Islet of Langerhans (tissue), 1 donor: Measurements from ENCODE around the gene NKG7.
"Not testable (repeated sequence)": the region's sequence is repeated elsewhere in the genome, so short reads cannot be mapped to it uniquely, and the experiment has no call there.

Experiments
- FAIRE-seq: peaks from one replicate; lab custom pipeline; 2011; peaks lifted over from hg19 to GRCh38; lab: Jason Lieb, UNC

NKG7 gene, protein sequence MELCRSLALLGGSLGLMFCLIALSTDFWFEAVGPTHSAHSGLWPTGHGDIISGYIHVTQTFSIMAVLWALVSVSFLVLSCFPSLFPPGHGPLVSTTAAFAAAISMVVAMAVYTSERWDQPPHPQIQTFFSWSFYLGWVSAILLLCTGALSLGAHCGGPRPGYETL

GRCh38 chr19:51372649-51373504 lies at the start of gene NKG7:
TSS of gene NKG7 (minus strand) at chr19:51372654. CDS start at chr19:51372535, 119 bp downstream.
- no peak for FAIRE-seq

DNA sequence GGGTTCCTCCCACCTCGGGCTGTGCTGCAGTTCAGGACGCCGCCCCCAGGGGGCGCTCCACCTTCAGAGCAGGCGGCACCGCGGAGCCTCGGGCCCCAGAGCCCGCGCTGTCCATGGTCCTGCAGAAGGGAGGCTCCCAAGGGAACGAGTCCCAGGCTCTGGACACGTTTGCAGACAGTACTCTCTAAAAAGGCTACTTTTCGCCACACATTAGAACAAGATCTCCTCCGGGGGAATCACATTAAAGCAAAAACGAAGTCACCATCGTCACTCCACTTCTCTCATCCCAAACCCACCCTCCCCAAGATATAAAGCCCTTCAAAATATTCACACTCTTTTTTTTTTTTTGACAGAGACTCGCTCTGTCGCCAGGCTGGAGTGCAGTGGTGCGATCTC lies 49.6 kb upstream of the NKG7 start:
- FAIRE-seq = no peak

GRCh38 chr19:51421229-51422052 lies 49.0 kb upstream of the NKG7 start:
- FAIRE-seq = no peak

DNA sequence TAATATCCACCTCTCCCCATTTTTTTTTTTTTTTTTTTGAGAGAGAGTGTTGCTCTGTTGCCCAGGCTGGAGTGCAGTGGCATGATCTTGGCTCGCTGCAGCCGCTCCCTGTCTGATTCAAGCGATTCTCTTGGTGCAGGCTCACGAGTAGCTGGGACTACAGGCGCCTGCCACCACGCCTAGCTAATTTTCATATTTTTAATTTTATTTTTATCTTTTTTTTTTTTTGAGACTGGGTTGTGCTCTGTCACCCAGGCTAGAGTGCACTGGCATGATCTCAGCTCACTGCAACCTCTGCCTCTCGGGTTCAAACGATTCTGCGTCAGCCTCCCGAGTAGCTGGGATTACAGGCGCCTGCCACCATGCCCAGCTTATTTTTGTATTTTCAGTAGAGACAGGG lies 48.1 kb upstream of the NKG7 start:
- not testable (repeated sequence) for FAIRE-seq

DNA sequence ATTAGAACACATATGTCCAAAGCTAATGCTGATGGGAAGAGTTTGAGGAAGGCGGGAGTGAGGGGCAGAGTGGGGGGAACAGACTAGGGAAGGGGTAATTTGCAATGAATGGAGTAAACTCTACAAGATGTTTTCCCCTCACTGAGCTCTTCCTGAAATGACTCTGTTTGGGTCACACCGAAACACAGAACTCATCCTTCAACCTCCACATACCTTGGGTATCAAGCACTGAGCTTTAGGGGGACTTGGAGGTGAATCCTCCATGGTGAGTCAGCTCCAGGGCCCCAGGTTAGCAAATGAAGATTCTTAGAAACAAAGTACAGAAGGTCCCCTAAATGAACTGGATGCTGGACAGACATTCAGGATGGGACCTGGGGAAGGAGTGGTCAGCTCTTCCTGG lies 46.3 kb upstream of the NKG7 start:
- FAIRE-seq = no peak

DNA sequence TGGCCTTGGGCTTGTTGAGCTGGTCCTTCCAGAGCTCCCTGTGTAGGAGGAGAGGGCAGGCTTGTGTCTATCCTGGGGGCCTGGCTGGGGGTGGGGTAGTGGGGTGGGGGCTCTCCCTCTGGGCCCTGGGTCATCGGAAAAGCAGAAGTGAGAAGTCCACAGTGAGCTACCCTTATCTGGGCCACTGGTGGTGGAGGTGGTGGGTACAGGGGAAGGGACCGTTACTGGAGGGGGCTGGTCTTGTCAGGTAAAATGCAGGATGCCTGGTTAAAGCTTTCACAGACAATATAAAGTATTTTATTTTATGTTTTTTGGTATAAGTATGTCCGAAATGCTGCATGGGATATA lies 45.3 kb upstream of the NKG7 start:
- no peak for FAIRE-seq

DNA sequence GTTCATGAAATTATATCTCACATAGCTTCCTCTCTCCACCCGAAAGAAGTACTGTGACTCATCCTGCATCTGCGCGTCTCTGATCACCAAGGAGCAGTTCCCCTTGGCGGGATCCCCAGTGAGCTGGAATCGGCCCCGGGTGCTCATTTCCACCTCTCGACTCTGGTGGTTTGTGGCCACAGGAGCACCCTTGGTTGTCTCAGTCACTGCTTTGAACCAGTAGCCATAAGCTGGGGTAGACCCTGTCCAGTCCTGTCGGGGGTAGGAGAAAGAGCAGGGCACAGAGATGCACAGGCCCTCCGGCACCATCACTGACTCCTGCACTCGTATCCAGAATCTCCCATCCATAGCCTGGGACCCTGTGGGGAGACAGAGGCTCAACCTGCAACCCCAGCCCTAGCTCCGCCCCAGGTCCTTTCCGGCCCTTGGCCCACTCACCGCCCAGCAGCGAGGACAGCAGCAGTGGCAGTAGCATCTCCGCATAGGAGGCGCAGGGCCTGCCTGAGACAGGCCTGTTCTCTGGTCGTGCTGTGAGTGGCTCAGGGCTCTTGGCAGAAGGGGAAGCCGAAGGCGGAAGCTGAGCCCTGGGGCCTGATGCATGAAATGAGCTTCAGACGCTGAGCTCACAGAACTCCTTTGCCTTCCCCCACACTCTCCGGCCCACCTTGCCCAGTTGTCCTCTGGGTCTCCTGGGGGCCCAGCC lies 44.8 kb upstream of the NKG7 start, which contains the start of gene SIGLEC10:
TSS of gene SIGLEC10 (minus strand) at position 536 of the 703 bp plus-strand sequence. CDS start at position 475, 61 bp downstream.
- no peak for FAIRE-seq

DNA sequence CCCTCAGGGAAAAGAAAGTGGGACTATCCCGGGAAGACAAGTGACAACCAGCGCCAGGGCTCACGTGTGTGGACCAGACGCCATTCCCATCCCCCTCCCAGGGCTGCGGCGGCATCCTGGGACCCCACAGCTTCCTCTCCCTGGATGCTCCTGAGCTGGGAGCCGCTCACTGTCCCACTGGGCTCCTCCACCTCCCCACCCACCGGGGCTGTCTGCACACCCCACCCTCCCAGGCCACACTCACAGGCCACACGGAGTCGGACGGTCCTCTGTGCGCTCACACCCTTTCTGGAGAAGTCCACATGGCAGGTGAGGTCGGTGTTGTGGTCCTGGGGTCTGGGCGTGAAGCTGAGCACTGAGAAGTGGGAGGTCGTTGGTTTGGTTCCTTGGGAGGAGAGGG lies 44.0 kb upstream of the NKG7 start:
- not testable (repeated sequence) for FAIRE-seq

- FAIRE-seq = no peak
Observed at GRCh38 chr19:51415187-51415586, 42.7 kb upstream of the NKG7 start.

DNA sequence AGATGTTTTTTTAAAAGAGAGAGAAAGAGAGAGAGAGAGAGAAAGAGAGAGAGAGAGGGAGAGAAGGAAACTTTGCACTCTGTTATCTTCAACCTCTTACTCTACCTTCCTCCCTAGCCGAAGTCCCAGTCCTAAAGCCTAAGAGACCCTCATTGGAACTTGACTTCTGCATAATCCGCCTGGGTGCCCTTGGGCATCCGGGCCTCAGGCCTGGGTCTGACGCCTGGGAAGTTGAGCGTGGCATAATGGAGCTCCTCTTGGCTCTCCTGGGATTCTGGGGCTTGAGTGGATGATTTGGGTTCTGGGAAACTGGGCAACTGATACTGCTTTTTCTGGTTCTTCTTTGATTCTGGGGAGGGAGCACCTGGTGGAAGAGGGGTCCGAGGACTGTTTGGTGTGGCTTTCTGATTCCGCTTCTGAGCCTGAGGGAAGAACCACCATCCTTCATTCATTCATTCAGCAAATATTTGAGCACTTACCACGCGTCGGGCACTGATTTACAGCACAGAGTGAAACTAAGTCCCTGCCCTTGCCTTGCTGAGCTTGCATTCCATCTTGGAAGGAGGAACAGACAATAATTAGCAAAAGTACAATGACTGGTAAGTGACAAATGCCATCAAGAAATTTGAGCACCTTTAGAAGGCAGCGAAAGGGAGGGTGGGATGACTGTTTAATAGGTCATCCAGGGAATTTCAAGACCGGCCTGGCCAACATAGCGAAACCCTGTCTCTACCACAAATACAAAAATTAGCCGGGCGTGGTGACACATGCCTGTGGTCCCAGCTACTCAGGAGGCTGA lies 38.7 kb upstream of the NKG7 start:
- no peak for FAIRE-seq

DNA sequence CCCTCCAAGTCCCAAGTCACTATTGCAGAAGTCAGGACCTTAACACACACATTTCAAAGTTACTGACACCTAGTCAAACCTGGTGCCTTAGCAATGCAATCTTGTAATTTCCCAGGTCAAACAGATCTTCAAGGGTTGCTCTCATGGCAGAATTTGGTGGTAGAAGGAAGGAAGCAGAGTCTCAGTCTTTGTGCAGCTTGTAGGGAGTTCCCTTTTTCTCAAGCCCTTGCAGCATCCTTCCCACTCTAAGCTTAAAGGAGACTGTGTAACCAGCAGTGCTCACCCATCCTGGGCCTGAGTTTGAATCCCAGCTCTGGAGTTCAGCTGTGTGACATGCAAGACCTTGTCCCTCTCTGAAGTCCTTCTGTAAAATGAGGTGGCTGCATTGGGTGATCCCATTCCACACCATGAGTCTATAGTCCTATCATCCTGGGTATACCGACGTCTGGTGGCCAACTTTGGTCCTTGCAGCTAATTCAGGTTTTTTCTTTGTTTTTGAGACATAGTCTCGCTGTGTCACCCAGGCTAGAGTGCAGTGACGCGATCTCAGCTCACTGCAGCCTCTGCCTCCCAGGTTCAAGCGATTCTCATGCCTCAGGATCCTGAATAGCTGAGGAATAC lies 35.2 kb upstream of the NKG7 start:
- no peak for FAIRE-seq

- no peak for FAIRE-seq
Observed at GRCh38 chr19:51402117-51402516, 29.7 kb upstream of the NKG7 start.

- not testable (repeated sequence) for FAIRE-seq
Observed at GRCh38 chr19:51399936-51400335, 27.5 kb upstream of the NKG7 start.

DNA sequence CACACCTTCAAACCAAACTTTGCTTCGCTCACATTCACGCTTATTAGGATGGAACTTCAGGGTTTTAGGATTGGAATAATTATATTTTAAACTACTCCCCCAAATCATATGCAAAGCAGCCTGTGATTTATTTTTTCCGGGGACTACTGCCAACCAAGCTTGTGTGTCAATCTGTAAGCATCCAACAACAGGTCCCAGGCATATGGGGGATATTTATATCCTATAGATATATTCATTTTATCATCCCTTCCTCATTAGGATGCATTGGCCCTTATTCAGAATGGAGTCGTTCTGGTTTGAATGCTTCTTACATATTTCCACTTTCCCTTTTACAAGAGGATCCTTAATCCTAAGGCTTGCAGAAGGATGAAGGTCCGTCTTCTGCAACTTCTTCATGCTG lies 26.8 kb upstream of the NKG7 start:
- FAIRE-seq = no peak

- no peak for FAIRE-seq
Observed at GRCh38 chr19:51398096-51398704, 25.7 kb upstream of the NKG7 start.

DNA sequence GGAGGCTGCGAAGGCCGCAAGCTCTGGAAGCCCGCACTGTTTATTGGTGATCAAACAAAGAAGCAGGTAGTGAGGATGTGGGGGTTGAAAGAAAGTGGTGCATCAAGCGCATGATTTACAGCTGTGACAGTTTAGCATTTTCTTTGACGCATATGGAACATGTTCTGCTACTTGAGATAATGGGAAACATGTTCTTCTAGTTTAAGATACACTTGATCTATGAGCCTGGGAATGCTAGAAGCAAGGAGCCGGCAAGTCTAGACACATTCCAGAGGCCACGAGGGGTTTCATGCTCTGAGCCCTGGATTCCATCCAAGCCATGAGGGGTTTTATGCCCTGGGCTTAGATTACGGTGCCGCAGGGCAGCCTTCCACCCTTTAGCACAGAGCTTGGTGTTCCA lies 25.0 kb upstream of the NKG7 start:
- FAIRE-seq = not testable (repeated sequence)

- FAIRE-seq = no peak
Observed at GRCh38 chr19:51396175-51396574, 23.7 kb upstream of the NKG7 start.

DNA sequence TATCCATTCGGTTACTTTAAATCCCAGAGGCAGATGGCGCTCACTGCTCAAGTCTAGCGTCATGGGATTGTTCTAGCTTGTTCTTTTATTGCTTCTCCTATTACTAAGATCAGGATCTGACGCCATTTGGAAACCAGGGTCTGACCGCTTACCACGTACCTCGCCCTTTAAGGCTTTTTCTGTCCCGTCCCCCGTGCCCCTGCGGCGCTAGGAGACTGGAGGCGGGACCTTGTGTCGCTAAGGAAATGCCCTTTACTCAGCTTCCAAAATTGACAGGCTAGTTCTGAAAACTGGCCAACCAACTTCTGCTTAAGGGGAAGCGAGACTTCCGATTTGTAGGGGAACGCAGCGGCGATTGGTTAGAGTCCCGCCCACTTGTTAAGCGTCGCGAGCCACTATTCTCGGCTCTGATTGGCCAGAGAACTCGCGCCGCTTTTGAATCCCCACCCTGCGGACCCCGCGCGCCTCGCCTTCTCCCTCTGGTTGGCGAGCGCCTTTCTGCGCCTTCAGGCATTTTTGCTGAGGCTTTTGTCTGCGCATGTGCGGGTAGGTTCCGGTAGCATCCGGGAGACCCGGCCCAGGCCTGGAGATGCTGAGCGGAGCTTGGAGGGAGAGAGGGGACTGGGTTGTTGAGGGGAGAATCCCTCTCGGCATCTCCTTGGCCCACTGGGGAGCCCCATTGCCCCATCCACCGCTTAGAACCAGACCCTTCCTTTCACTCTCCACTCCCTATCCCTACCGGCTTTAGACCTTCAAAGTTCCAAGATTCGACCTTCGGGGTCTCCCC lies 21.8 kb upstream of the NKG7 start:
- peak; percentile 30 for FAIRE-seq

DNA sequence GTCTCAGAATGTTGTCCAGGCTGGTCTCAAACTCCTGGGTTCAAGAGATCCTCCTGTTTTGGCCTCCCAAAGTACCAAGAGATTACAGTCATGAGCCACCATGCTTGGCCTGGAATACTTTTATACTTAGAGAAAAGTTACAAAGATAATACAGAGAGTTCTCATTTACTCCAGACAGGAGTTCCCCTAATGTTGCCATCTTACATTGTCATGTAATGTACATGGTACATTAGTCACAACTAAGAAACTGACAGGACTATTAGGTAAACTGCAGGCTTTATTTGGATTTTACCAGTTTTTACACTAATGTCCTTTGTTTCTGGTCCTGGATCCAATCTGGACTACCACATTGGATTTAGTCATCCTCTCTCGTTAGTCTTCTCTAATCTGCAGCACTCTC lies 20.2 kb upstream of the NKG7 start:
- FAIRE-seq = no peak
